ENCODE measurements around the gene GRM4. TPM values are rescaled to one million over a fixed set of nuclear protein-coding genes. Genes with fewer than 3 reads are reported as not detected.

GRM4 gene
- total and polyA plus RNA-seq, 2 donors from 2014 or later = not detected

- Histone ChIP-seq H3K36me3 (ENCODE audit: control insufficient read depth in 2 of 3, insufficient read depth in 3 of 3, low read length in 3 of 3) (no peaks in the 10 kb centered on the region), H3K9me3 (ENCODE audit: control insufficient read depth in 2 of 3, insufficient read depth in 1 of 3, low read length in 3 of 3) (no peaks in the 10 kb centered on the region), H3K27ac (ENCODE audit: low read depth in 2 of 2, low read length in 2 of 2) (no peak overlapping the region), H3K4me1 (ENCODE audit: control insufficient read depth in 2 of 3, insufficient read depth in 2 of 3, low read depth in 1 of 3, low read length in 3 of 3) (no peaks in the 10 kb centered on the region), H3K9ac (ENCODE audit: low read length in 3 of 3) (no peak overlapping the region), H3K4me3 (ENCODE audit: low read length in 3 of 3) (no peak overlapping the region), H3K27me3 (ENCODE audit: control insufficient read depth, insufficient read depth, low read length) (no peaks in the 10 kb centered on the region)
- DNase-seq (no peak), FAIRE-seq (no peak)
- intact Hi-C loops (cut with DNase I) = no loop called here
- no peak for TF ChIP-seq CTCF (IDR thresholded peaks at IDR 0.05; ENCODE audit: borderline replicate concordance, extremely low read depth, insufficient read depth)
Observed at GRCh38 chr6:34062815-34063214, 83.1 kb downstream of the GRM4 start.

DNA sequence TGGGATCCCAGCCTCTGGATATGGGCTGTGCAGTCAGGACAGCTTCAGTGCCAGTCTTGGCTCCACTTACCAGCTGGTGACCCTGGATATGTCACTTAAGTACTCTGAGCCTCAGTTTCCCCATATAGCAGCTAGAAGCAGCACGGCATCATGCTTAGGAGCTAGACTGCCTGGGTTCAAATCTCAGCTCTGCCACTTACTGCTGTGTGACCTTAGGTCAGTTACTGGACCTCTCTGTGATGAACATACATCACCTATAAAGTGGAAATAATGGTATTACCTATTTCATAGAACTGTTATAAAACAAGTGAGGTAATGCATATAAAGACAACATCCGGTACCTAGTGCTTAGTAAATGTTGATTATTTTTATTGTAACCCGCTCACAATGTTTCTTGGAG is 83.7 kb downstream of the GRM4 start:
- H3K9ac ChIP-seq (ENCODE audit: low read length in 3 of 3) = no peak overlapping the region
- H3K36me3 ChIP-seq (ENCODE audit: control insufficient read depth in 2 of 3, insufficient read depth in 3 of 3, low read length in 3 of 3) = no peaks in the 10 kb centered on the region
- no peak overlapping the region for H3K4me3 ChIP-seq (ENCODE audit: low read length in 3 of 3)
- intact Hi-C loops (cut with DNase I) = no loop called here
- H3K27me3 ChIP-seq (ENCODE audit: control insufficient read depth, insufficient read depth, low read length) = no peaks in the 10 kb centered on the region
- H3K27ac ChIP-seq (ENCODE audit: low read depth in 2 of 2, low read length in 2 of 2) = no peak overlapping the region
- TF ChIP-seq CTCF (IDR thresholded peaks at IDR 0.05; ENCODE audit: borderline replicate concordance, extremely low read depth, insufficient read depth) = no peak
- no peaks in the 10 kb centered on the region for H3K9me3 ChIP-seq (ENCODE audit: control insufficient read depth in 2 of 3, insufficient read depth in 1 of 3, low read length in 3 of 3)
- H3K4me1 ChIP-seq (ENCODE audit: control insufficient read depth in 2 of 3, insufficient read depth in 2 of 3, low read depth in 1 of 3, low read length in 3 of 3) = no peaks in the 10 kb centered on the region
- DNase-seq (no peak), FAIRE-seq (no peak)

GRCh38 chr6:34061348-34061747 is 84.5 kb downstream of the GRM4 start:
- Histone ChIP-seq H3K4me3 (ENCODE audit: low read length in 3 of 3) (no peak overlapping the region), H3K27ac (ENCODE audit: low read depth in 2 of 2, low read length in 2 of 2) (no peak overlapping the region), H3K9ac (ENCODE audit: low read length in 3 of 3) (no peak overlapping the region), H3K36me3 (ENCODE audit: control insufficient read depth in 2 of 3, insufficient read depth in 3 of 3, low read length in 3 of 3) (no peaks in the 10 kb centered on the region), H3K9me3 (ENCODE audit: control insufficient read depth in 2 of 3, insufficient read depth in 1 of 3, low read length in 3 of 3) (no peaks in the 10 kb centered on the region), H3K27me3 (ENCODE audit: control insufficient read depth, insufficient read depth, low read length) (no peaks in the 10 kb centered on the region), H3K4me1 (ENCODE audit: control insufficient read depth in 2 of 3, insufficient read depth in 2 of 3, low read depth in 1 of 3, low read length in 3 of 3) (peaks cover 0 to under 1% (median 0%) of the 10 kb centered on the region in 3 donors)
- DNase-seq (no peak), FAIRE-seq (no peak)
- intact Hi-C loops (cut with DNase I) = no loop called here
- TF ChIP-seq CTCF (IDR thresholded peaks at IDR 0.05; ENCODE audit: borderline replicate concordance, extremely low read depth, insufficient read depth) = no peak

- no peak for TF ChIP-seq CTCF (IDR thresholded peaks at IDR 0.05; ENCODE audit: borderline replicate concordance, extremely low read depth, insufficient read depth)
- no peak overlapping the region for H3K4me3 ChIP-seq (ENCODE audit: low read length in 3 of 3)
- no peak overlapping the region for H3K27ac ChIP-seq (ENCODE audit: low read depth in 2 of 2, low read length in 2 of 2)
- intact Hi-C loops (cut with DNase I) = no loop called here
- no peaks in the 10 kb centered on the region for H3K36me3 ChIP-seq (ENCODE audit: control insufficient read depth in 2 of 3, insufficient read depth in 3 of 3, low read length in 3 of 3)
- H3K9me3 ChIP-seq (ENCODE audit: control insufficient read depth in 2 of 3, insufficient read depth in 1 of 3, low read length in 3 of 3) = no peaks in the 10 kb centered on the region
- no peak for DNase-seq
- no peak overlapping the region for H3K9ac ChIP-seq (ENCODE audit: low read length in 3 of 3)
- H3K4me1 ChIP-seq (ENCODE audit: control insufficient read depth in 2 of 3, insufficient read depth in 2 of 3, low read depth in 1 of 3, low read length in 3 of 3) = peaks cover 0 to 2% (median 0%) of the 10 kb centered on the region in 3 donors
- FAIRE-seq = no peak
- no peaks in the 10 kb centered on the region for H3K27me3 ChIP-seq (ENCODE audit: control insufficient read depth, insufficient read depth, low read length)
Observed at GRCh38 chr6:34059914-34060313, 86.0 kb downstream of the GRM4 start.
